Choroid plexus epithelial cell (primary cell): ENCODE results near the gene ZBTB24.
"Not testable (repeated sequence)": the region's sequence is repeated elsewhere in the genome, so short reads cannot be mapped to it uniquely, and the experiment has no call there.

Experiments
- DNase-seq: peaks from one replicate; pipeline ENCODE4 v3.0.0-alpha.2; 2010; ENCODE audit warnings: low read depth
- H3K4me3 ChIP-seq: 2 replicates; pipeline ENCODE4 v1.5.1; 2011; ENCODE audit warnings: low read depth, mild to moderate bottlenecking, control low read depth, low read length, moderate library complexity
- CTCF ChIP-seq: conservative IDR thresholded peaks from 2 replicates; pipeline ENCODE4 v1.5.1; 2011; ENCODE audit warnings: low read depth, mild to moderate bottlenecking, control low read depth, inconsistent platforms, low read length, moderate library complexity

Gene ZBTB24

DNA sequence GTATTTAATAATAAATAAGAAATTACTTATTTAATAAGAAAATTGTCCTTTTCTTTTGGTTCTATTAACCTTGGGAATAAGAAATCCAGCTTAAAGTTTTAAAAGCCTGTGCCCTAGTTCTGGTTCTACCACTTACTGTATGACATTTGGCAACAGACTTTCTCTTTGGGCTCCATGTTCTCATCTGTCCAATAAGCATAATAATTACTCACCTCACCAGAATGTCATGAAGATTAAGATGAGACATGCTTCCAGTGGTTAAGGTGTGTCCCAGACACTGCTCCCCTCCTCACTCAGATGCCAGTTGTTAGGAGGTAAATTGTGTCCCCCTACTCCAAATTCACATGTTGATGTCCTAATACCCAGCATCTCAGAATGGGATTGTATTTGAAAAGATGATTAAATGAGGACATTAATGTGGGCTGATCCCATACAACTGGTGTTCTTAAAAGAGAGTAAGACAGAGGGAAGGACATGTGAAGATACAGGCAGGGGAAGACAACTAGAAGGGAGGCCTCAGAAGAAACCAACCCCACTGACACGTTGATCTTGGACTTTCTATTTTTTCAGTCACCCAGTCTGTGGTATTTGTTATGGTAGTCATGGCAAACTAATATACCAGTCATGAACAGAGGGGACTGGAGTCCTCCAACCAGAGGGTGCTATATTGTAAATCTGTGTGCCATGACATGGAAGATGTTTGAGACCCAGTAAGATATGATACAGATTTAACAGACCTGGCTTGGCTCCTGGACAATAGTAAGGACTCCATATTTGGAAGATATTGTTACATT lies 21.1 kb downstream of the ZBTB24 start:
- DNase-seq, result no peak
- no peak for TF ChIP-seq CTCF
- no peak overlapping the region for H3K4me3 ChIP-seq

GRCh38 chr6:109461205-109461604 lies 21.8 kb downstream of the ZBTB24 start:
- H3K4me3 ChIP-seq, DNase-seq: not testable (repeated sequence)

DNA sequence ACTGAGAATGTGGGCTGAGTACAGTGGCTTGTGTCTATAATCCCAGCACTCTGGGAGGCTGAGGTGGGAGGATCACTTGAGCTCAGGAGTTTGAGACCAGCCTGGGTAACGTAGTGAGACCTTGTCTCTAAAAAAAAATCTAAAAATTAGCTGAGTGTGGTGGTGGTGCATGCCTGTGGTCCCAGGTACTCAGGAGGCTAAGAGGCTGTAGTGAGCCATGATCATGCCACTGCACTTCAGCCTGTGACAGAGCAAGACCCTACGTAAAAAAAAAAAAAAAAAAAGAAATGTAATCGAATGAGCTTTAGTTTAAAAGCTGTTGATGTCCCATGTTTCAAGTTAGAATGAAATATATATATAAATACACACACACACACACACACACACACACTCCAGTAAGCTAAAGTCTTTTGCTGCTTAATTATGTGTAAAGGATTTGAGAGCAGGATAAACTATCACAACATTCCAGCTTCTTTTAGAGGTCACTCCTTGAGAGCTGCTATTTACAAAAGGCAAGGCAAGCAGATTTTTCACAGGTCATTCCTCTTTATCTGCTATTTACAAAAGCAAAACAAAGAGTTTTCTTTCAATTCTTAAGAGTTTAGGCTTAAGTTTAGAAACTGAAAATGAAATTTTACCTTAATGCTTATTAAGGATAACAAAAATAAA lies 22.7 kb downstream of the ZBTB24 start:
- TF ChIP-seq CTCF, result no peak
- no peak overlapping the region for H3K4me3 ChIP-seq
- no peak for DNase-seq

DNA sequence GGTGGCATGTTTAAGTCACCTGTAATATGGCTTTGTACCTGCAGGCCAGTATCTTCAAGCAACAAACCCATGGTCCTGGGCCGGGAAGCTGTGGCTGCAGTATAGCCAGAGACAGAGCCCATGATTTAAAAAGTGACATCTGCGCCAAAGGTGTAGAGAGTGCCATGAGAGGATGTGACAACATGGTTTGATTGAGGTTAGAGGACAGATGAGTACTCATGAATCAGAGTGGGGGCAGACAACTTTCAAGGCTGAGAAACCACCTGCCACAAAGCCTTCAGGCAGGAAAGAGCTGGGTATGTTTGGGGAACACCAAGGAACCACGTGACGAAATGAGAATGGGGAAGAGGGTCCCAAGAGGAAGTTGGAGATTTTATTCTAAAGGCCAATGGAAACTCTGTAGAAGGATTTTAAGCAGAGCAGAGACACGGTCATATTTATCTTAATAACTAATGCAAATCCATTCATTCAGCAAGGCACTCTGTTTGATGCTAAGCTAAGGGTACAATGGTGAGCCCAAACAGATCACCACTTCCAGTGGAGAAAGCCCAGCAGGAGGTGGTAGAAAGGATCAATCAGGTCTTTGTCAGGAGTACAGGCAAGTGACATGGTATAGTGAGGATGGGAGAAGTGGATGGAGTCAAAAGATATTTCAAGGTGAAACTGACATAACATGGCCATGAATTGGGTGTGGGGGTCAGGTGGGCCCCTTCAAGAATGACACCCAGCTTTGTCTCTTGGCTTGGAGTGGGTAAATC lies 24.1 kb downstream of the ZBTB24 start:
- H3K4me3 ChIP-seq, result no peak overlapping the region
- TF ChIP-seq CTCF, result no peak
- no peak for DNase-seq

GRCh38 chr6:109457562-109457996 lies 25.4 kb downstream of the ZBTB24 start:
- no peak for TF ChIP-seq CTCF
- DNase-seq, result no peak
- no peak overlapping the region for H3K4me3 ChIP-seq

GRCh38 chr6:109456710-109457561 lies 26.1 kb downstream of the ZBTB24 start:
- TF ChIP-seq CTCF, result no peak
- DNase-seq, result no peak
- peak overlapping the region; percentile 84 for H3K4me3 ChIP-seq
